ENCODE results near the gene PDPK1. TPM values are rescaled to one million over a fixed set of nuclear protein-coding genes. Genes with fewer than 3 reads are reported as not detected.
"Not testable (repeated sequence)": the region's sequence is repeated elsewhere in the genome, so short reads cannot be mapped to it uniquely, and the experiment has no call there.

PDPK1 gene
- total RNA-seq, 1 experiment from 2014 or later: 31.6 TPM

DNA sequence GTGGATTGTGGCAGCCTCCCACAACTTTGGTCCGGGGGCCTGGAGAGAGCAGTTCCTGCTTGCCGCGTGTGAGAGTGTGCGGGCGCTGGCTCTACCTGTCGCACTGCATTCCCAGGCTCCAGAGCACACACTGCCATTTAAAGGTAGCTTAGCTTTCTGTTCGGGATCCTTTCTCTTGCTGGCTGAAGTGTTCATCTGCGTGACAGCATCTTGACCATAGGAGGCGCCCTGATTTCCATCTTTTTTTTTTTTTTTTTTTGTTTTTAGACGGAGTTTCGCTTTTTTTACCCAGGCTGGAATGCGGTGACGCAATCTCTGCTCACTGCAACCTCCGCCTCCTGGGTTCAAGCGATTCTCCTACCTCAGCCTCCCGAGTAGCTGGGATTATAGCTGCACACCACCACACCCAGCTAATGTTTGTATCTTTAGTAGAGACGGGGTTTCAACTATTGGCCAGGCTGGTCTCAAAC is 13.6 kb downstream of the PDPK1 start:
- POLR2A ChIA-PET (ENCODE audit: low non-redundant PET); H3K27ac ChIP-seq (ENCODE audit: low read depth, low read length, poor library complexity, severe bottlenecking); H3K36me3 ChIP-seq (ENCODE audit: insufficient read depth, low read length, poor library complexity, severe bottlenecking); BruUV-seq (replicated peaks); H3K27me3 ChIP-seq (replicated peaks; ENCODE audit: insufficient read depth, low read depth, low read length, poor library complexity); H3K4me3 ChIP-seq (ENCODE audit: low read depth, low read length, poor library complexity, severe bottlenecking); H3K9me3 ChIP-seq (ENCODE audit: low read depth, low read length, poor library complexity, severe bottlenecking); H3K4me1 ChIP-seq (ENCODE audit: insufficient read depth, low read length, poor library complexity, severe bottlenecking); intact Hi-C loops (cut with micrococcal nuclease; ENCODE audit: unreplicated experiment): not testable (repeated sequence)
- 0 out of 2 replicates have a peak, but pooled peaks have one; percentile 21 for TF ChIP-seq CTCF (conservative IDR thresholded peaks at IDR 0.05; ENCODE audit: low read depth, low read length)
- peak; percentile 19 for DNase-seq (ENCODE audit: low spot score)
- CTCF ChIA-PET: interaction anchor here (0.7 kb wide), 2 partner anchors 221 to 519 kb away, joined by 7 to 10 read pairs; no protein-coding TSS in a partner anchor

GRCh38 chr16:2554709-2555425 is 17.0 kb downstream of the PDPK1 start:
- H3K9me3 ChIP-seq (ENCODE audit: low read depth, low read length, poor library complexity, severe bottlenecking); H3K27me3 ChIP-seq (replicated peaks; ENCODE audit: insufficient read depth, low read depth, low read length, poor library complexity); H3K27ac ChIP-seq (ENCODE audit: low read depth, low read length, poor library complexity, severe bottlenecking); H3K4me1 ChIP-seq (ENCODE audit: insufficient read depth, low read length, poor library complexity, severe bottlenecking); DNase-seq (ENCODE audit: low spot score); CTCF ChIA-PET; H3K4me3 ChIP-seq (ENCODE audit: low read depth, low read length, poor library complexity, severe bottlenecking); H3K36me3 ChIP-seq (ENCODE audit: insufficient read depth, low read length, poor library complexity, severe bottlenecking); intact Hi-C loops (cut with micrococcal nuclease; ENCODE audit: unreplicated experiment); POLR2A ChIA-PET (ENCODE audit: low non-redundant PET): not testable (repeated sequence)
- TSS peak; percentile 29 for BruUV-seq (replicated peaks)

- H3K27ac ChIP-seq (ENCODE audit: low read depth, low read length, poor library complexity, severe bottlenecking); DNase-seq (ENCODE audit: low spot score); BruUV-seq (replicated peaks); H3K4me1 ChIP-seq (ENCODE audit: insufficient read depth, low read length, poor library complexity, severe bottlenecking); H3K27me3 ChIP-seq (replicated peaks; ENCODE audit: insufficient read depth, low read depth, low read length, poor library complexity); H3K36me3 ChIP-seq (ENCODE audit: insufficient read depth, low read length, poor library complexity, severe bottlenecking); POLR2A ChIA-PET (ENCODE audit: low non-redundant PET); H3K4me3 ChIP-seq (ENCODE audit: low read depth, low read length, poor library complexity, severe bottlenecking); intact Hi-C loops (cut with micrococcal nuclease; ENCODE audit: unreplicated experiment); CTCF ChIA-PET; H3K9me3 ChIP-seq (ENCODE audit: low read depth, low read length, poor library complexity, severe bottlenecking): not testable (repeated sequence)
Measured at GRCh38 chr16:2557150-2557549, 19.3 kb downstream of the PDPK1 start.

DNA sequence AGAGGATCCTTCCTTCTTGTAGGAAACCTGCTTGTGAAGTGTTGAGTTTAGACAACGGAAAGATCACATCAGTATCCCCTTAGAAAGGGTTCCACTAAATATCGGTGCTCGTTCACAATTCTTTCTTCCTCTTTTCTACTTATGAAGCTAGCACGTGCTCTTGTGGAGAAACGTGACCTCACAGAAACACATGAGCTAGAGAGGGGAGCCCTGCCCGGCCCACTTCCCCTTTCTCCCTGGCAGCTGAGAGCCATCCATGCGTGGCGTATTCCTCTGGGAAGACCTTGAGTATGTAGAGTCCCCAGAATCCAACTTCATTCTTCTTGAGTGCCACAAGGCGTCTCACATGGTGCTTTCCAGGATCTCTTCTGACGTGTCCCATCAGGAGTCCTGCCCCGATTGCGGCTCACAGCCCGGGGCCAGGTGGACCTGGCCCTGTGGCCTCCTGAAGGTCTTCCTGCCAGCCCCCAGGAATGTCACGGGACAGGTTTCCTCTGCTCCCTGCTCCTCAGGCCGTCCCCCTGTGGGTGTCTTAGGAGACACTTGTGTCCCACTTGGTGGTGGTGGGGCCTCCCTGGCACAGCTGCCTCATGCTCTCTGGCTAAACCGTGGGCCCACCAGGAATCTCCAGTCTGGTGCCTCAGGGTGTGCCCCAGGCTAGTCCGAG is 22.4 kb downstream of the PDPK1 start:
- POLR2A ChIA-PET (ENCODE audit: low non-redundant PET); BruUV-seq (replicated peaks); CTCF ChIA-PET; H3K4me1 ChIP-seq (ENCODE audit: insufficient read depth, low read length, poor library complexity, severe bottlenecking); DNase-seq (ENCODE audit: low spot score); H3K27ac ChIP-seq (ENCODE audit: low read depth, low read length, poor library complexity, severe bottlenecking); intact Hi-C loops (cut with micrococcal nuclease; ENCODE audit: unreplicated experiment); H3K36me3 ChIP-seq (ENCODE audit: insufficient read depth, low read length, poor library complexity, severe bottlenecking); H3K9me3 ChIP-seq (ENCODE audit: low read depth, low read length, poor library complexity, severe bottlenecking); H3K4me3 ChIP-seq (ENCODE audit: low read depth, low read length, poor library complexity, severe bottlenecking); H3K27me3 ChIP-seq (replicated peaks; ENCODE audit: insufficient read depth, low read depth, low read length, poor library complexity): not testable (repeated sequence)
